Neural crest cell (in vitro differentiated cells): ENCODE results near the gene NVL. TPM values are rescaled to one million over a fixed set of nuclear protein-coding genes. Genes with fewer than 3 reads are reported as not detected.

Source experiments
- DNase-seq: peaks from one replicate; pipeline ENCODE4 v3.0.0; 2021; ENCODE audit warnings: low read depth, mixed read lengths, low spot score
- H3K27ac Mint-ChIP-seq: one replicate; pipeline ENCODE4 v1.8.0; 2021; ENCODE audit warnings: mild to moderate bottlenecking, mixed read lengths; ENCODE audit not compliant: unreplicated experiment
- H3K27me3 Mint-ChIP-seq: 2 replicates; pipeline ENCODE4 v1.8.0; 2021; ENCODE audit warnings: low read depth, mild to moderate bottlenecking, mixed read lengths
- H3K36me3 Mint-ChIP-seq: 2 replicates; pipeline ENCODE4 v1.8.0; 2021; ENCODE audit warnings: low read depth, mild to moderate bottlenecking, mixed read lengths
- H3K4me1 Mint-ChIP-seq: 2 replicates; pipeline ENCODE4 v1.8.0; 2021; ENCODE audit warnings: mixed read lengths
- H3K4me3 Mint-ChIP-seq: one replicate; pipeline ENCODE4 v1.8.0; 2021; ENCODE audit warnings: mild to moderate bottlenecking, mixed read lengths
- H3K9me3 Mint-ChIP-seq: 2 replicates; pipeline ENCODE4 v1.8.0; 2021; ENCODE audit warnings: mixed read lengths
- total RNA-seq: library from RNA; stranded (reverse); gene quantifications from 2 replicates; pipeline ENCODE4 v1.2.1, GENCODE V29; 2021
- TF ChIP-seq, protein P1 (sequence below): fragments of 200-600 bp; sonication (generic); conservative IDR thresholded peaks from 2 replicates; pipeline ENCODE4 v1.5.0; 2021; ENCODE audit warnings: antibody characterized with exemption, mild to moderate bottlenecking

NVL gene
- total RNA-seq, 1 donor from 2014 or later = 51.2 TPM

DNA sequence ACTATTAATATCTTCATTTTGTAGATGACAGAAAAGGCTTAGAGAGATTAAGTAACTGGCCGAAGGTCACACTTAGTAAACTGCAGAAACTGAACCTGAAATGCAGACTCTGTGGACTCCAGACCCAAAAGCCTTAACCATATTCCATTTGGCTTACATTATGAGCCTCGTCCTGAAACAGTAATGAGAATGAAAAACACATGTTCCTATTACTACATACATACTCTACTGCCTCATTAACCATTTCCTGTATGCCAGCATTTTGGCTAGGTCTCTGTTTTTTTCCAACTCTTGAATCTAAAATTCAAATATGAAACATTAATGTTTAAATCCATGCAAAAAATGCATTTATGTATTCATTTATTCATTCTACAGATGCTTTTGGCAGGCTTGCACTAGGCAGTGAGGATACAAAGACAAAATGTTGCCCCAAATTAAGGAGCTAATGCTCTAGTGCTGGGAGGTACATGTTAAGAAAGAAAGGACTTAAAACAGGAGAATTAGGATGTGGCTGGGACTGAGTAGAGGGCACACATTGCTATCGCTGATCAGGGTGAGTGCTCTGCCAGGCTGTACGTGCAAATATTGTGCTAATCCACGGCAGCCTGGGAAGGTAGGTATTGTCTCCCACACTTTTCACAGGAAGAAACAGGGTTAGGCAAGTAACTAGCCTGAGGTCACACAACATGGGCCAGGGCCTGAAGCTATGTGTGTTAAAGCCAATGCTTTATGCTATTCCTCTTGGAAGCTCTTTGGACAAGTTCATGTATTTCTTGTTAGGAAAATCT lies 133.0 kb downstream of the NVL start:
- Mint-ChIP-seq H3K36me3 (peaks cover 13% of the 10 kb centered on the region), H3K9me3 (no peaks in the 10 kb centered on the region), H3K27ac (no peak overlapping the region), H3K4me3 (no peak overlapping the region), H3K4me1 (peaks cover 6% of the 10 kb centered on the region), H3K27me3 (no peaks in the 10 kb centered on the region)
- no peak for DNase-seq
- TF ChIP-seq, protein P1, sequence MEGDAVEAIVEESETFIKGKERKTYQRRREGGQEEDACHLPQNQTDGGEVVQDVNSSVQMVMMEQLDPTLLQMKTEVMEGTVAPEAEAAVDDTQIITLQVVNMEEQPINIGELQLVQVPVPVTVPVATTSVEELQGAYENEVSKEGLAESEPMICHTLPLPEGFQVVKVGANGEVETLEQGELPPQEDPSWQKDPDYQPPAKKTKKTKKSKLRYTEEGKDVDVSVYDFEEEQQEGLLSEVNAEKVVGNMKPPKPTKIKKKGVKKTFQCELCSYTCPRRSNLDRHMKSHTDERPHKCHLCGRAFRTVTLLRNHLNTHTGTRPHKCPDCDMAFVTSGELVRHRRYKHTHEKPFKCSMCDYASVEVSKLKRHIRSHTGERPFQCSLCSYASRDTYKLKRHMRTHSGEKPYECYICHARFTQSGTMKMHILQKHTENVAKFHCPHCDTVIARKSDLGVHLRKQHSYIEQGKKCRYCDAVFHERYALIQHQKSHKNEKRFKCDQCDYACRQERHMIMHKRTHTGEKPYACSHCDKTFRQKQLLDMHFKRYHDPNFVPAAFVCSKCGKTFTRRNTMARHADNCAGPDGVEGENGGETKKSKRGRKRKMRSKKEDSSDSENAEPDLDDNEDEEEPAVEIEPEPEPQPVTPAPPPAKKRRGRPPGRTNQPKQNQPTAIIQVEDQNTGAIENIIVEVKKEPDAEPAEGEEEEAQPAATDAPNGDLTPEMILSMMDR = no peak

DNA sequence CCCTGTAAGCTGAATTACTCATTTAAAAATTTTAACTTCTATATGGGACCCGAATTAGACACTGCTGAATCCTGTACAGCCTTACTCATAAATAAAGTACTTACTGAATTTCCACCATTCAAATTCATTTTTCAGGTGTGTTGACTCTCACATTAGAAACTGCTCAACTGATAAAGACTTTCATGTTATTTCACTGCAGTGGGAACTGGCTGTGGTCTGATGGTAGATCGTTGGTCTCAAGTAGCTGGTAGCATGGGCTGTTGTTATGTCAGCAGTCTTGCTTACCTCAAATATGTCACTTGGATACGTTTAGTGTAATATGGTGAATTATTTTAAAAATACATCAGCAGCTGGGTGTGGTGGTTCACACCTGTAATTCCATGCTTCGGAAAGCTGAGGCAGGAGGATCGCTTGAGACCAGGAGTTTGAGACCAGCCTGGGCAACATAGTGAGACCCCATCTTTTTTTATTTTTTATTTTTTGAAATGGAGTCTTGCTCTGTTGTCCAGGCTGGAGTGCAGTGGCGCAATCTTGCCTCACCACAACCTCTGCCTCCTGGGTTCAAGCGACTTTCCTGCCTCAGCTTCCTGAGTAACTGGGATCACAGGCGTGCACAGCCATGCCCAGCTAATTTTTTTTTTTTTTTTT lies 136.5 kb downstream of the NVL start:
- Mint-ChIP-seq H3K27ac (no peak overlapping the region), H3K36me3 (peaks cover 22% of the 10 kb centered on the region), H3K4me1 (no peaks in the 10 kb centered on the region), H3K27me3 (no peaks in the 10 kb centered on the region), H3K9me3 (peaks cover 4% of the 10 kb centered on the region), H3K4me3 (no peak overlapping the region)
- TF ChIP-seq, protein P1 = no peak
- DNase-seq = no peak

DNA sequence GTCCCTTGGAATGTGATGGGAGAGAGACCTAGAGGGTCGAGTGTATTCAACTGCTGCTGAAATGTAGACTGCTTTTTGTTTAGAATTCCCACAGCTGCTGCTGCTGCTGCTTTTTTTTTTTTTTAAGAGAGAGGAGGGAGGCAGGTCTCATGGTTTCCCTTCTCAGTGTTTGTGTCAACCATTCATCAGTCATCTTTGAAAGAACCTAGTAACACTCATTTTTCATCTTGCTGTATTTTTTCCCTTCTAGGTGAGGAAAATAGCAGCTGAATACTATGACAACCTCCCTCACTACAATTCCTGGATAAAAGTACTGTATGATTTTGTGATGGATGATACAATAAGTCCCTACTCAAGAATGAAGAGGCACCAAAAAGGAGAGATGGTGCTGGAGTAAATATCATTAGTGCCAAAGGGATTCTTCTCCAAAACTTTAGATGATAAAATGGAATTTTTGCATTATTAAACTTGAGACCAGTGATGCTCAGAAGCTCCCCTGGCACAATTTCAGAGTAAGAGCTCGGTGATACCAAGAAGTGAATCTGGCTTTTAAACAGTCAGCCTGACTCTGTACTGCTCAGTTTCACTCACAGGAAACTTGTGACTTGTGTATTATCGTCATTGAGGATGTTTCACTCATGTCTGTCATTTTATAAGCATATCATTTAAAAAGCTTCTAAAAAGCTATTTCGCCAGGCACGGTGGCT lies 137.7 kb downstream of the NVL start:
- TF ChIP-seq, protein P1 = no peak
- Mint-ChIP-seq H3K27ac (peak overlapping the region; percentile 27), H3K27me3 (no peaks in the 10 kb centered on the region), H3K4me1 (no peaks in the 10 kb centered on the region), H3K36me3 (peaks cover 24% of the 10 kb centered on the region), H3K4me3 (no peak overlapping the region), H3K9me3 (peaks cover 6% of the 10 kb centered on the region)
- no peak for DNase-seq

DNA sequence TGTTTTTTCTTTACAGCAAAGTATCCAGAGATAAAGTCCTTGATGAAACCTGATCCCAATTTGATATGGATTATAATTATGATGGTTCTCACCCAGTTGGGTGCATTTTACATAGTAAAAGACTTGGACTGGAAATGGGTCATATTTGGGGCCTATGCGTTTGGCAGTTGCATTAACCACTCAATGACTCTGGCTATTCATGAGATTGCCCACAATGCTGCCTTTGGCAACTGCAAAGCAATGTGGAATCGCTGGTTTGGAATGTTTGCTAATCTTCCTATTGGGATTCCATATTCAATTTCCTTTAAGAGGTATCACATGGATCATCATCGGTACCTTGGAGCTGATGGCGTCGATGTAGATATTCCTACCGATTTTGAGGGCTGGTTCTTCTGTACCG lies 140.4 kb downstream of the NVL start:
- TF ChIP-seq, protein P1 = no peak
- H3K4me3 Mint-ChIP-seq = no peak overlapping the region
- peaks cover 26% of the 10 kb centered on the region for H3K36me3 Mint-ChIP-seq
- peaks cover 13% of the 10 kb centered on the region for H3K4me1 Mint-ChIP-seq
- no peak for DNase-seq
- H3K9me3 Mint-ChIP-seq = peaks cover 6% of the 10 kb centered on the region
- no peak overlapping the region for H3K27ac Mint-ChIP-seq
- H3K27me3 Mint-ChIP-seq = no peaks in the 10 kb centered on the region

DNA sequence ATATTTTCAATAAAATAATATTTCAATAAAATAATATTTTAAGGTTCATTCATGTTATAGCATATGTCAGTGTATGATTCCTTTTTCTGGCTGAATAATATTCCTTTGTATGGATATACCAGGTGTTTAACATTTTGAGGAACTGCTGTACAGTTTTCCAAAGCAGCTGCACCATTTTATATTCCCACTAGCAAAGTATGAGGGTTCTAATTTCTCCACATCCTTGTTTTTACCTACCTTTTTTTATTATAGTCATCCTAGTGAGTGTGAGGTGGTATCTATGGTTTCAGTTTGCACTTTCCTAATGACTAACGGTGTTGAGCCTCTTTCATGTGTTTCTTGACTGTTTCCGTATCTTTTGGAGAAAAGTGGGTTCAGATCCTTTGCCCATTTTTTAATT lies 141.7 kb downstream of the NVL start:
- DNase-seq = no peak
- H3K36me3 Mint-ChIP-seq = peaks cover 22% of the 10 kb centered on the region
- TF ChIP-seq, protein P1 = no peak
- peak overlapping the region; percentile 22 for H3K4me3 Mint-ChIP-seq
- no peaks in the 10 kb centered on the region for H3K27me3 Mint-ChIP-seq
- peaks cover 20% of the 10 kb centered on the region for H3K4me1 Mint-ChIP-seq
- no peak overlapping the region for H3K27ac Mint-ChIP-seq
- H3K9me3 Mint-ChIP-seq = peaks cover 6% of the 10 kb centered on the region
